HG03460 (cell line): ENCODE results near the gene SPATS2.

ENCODE experiments used
- ATAC-seq: cut with Tn5 transposase; IDR thresholded peaks from one replicate; pipeline ENCODE4 v1.9.1; 2021; ENCODE audit not compliant: unreplicated experiment

SPATS2 gene

DNA sequence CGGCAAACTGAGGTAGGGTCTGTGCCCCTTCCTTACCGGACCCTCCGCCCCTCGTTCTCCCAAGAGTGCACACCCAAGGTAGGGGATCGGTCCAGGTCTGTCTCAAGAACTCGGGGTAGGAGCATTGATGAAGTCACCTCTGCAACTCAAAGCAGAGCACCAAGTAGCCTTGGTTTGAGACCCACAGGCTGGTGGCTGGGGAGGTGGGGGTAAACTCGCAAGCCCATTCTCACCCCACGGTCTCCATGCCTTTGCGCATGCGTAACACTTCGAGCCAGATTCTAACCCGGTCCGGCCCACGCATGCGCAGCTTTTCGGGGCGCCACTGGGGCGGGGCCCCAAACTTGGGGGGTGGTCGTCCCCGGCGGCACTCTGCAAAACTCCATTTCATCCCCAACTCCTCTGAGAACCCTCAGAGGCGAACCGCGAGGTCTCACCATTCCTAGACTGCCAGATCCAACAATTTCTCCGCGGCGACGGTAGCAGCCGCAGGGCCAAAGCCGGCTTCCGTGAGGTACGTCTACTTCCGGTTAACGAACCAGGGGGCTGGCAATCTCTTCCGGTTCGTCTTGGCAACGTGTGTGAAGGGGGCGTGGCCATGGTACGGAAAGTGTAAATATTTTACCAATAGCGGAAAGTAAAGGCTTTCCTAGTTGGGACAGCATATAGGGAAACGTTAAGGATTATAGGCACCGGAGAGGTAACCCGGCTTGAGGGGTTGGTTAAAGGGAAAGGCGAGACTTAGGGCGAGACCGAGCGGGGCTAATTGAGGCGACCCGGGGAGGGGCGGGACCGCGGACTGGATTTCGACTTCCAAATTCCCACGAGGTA, 200.6 kb downstream of the SPATS2 start, which contains the start of gene MCRS1:
MCRS1 (minus strand) TSS at position 532 of the 831 bp plus-strand sequence. CDS start 1,411 bp downstream, outside the sequence.
- ATAC-seq = peak; percentile 73

DNA sequence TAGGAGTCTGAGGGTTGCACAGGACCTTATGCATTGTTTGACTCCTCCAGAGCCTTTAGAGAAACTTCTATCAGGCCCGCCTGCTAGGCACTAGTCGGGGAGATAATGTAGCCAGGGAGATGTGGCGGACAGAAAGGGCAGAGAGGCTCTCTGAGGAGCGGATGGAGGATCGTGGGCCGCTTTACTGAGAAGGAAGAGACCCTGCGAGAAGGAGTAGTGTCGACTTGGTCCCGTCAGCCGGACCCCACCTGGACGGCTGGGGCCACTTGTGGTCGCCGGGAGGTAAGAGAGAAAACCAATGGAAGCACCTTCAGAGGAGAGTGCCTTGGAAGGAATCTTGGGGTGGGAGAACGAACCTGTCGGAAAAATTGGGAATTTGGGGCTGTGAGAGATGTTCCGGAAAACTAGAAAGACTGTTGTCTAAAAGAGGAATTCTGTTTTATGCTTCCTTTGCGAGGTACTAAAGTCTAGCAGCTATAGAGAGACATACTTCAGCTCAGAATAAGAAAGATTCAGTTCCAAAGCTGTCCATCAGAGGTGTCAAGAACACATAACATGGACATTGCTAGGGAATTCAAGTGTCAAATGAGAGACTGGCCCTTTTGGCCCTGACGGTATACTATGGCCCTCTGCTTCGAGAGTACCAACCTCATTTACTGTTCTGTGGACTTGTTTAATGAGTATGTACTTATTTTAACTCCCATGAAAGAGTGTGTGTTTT, 201.3 kb downstream of the SPATS2 start:
- ATAC-seq = peak; percentile 26
